GM18505 (cell line): Measurements from ENCODE around the gene SYAP1.

Experiments used
- ATAC-seq: cut with Tn5 transposase; IDR thresholded peaks from one replicate; pipeline ENCODE4 v1.9.1; 2021; ENCODE audit not compliant: unreplicated experiment
- POLR2A ChIP-seq: IDR thresholded peaks from 4 replicates; pipeline ENCODE4 v1.6.1; 2011; ENCODE audit warnings: borderline replicate concordance; ENCODE audit not compliant: insufficient read depth, insufficient read length; ENCODE audit errors: extremely low read depth

SYAP1 gene, protein sequence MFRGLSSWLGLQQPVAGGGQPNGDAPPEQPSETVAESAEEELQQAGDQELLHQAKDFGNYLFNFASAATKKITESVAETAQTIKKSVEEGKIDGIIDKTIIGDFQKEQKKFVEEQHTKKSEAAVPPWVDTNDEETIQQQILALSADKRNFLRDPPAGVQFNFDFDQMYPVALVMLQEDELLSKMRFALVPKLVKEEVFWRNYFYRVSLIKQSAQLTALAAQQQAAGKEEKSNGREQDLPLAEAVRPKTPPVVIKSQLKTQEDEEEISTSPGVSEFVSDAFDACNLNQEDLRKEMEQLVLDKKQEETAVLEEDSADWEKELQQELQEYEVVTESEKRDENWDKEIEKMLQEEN

DNA sequence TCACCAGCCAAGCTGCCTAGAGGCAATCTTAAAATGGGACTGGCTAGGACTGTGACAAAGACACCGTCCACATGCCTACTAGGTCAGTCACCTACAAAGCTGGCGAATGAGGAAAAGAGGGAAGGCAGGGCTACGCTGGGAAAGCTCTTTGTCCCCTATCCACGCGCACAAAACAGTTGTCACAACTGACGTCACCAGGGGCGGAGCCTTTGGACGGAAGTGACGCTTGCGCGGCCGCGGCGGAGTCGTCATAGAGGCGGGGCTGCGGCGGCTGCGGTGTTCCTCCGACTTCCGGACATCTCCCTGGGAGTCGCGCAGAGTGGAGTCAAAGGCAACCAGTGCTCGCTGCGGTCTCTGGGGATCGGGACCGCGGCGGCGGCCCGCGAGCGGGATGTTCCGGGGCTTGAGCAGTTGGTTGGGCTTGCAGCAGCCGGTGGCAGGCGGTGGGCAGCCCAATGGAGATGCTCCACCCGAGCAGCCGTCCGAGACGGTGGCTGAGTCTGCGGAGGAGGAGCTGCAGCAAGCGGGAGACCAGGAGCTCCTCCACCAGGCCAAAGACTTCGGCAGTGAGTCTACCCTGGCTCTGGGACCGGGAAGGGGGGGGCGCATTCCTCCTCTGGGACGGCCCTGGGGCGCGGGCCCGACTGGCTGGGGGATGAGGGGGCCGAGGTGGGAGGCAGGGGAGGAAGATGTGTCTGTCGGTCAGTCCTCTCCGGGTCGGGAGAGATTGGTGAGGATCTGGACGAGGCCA, at the start of gene SYAP1:
Gene SYAP1 (plus strand): TSS at position 279 of the 751 bp plus-strand sequence. CDS start 113 bp downstream, at position 392.
- TF ChIP-seq POLR2A: peak; percentile 95
- peak; percentile 99 for ATAC-seq

DNA sequence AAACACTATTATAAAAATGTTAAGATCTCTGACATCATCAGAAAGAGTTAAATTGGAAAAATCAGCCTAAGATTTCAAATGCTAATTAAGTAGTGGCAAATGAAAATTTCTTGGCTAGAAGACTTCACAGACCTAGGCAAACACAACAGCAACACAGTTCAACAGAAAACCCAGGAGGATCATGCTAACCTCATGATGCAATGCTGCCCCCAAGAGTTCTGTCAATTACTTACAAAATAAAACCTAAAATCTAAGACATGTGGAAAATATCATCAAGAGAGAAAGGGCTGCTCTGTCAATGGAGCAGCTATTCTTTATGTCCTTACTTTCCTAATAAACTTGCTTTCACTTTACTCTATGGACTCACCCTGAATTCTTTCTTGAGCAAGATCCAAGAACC, 48.4 kb upstream of the SYAP1 start:
- ATAC-seq: no peak

DNA sequence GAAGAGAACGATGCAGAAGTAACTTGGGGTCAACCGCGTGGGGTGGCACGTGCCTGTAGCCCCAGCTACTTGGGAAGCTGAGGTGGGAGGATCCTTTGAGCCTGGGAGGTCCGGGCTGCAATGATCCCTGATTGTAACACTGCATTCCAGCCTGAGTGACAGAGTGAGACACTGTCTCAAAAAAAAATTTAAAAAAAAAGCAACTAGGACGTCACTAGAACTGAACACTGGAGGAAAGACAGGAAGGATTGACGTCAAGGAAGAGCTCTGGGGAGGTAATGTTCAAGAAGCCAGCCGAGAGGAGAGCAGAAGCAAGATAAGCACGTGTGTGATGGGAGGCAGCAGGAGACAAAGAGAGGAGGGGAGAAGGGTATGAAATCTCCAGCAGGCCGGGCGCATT, 40.7 kb upstream of the SYAP1 start:
- ATAC-seq: no peak
- no peak for TF ChIP-seq POLR2A

More for the DNA sequence above, 48.4 kb upstream of the SYAP1 start:
- no peak for TF ChIP-seq POLR2A

DNA sequence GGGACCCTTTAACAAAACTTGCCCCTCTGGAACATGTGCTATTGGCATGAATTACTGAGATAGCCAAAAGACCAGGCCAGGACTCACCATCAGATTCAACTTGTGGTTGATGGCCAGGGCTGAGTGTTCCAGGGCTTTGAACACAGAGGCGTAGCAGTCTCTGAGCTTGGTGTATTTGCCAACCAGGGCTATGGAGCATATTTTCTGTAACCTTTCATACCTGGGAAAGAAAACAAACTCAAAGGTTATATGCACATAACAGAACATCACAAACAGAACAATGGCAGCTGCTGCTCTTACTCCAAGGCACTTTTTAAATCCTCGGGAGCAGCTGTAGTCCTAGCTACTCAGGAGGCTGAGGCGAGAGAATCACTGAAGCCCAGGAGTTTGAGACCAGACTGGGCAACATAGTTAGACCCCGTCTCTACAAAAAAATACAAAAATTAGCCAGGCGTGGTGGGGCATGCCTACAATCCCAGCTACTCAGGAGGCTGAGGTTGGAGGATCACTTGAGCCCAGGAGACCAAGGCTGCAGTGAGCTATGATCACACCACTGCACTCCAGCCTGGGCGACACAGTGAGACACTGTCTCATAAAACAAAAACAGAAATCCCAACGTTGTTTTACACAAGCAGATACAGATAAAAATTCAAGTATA, 36.3 kb upstream of the SYAP1 start:
- no peak for ATAC-seq
- TF ChIP-seq POLR2A: no peak

DNA sequence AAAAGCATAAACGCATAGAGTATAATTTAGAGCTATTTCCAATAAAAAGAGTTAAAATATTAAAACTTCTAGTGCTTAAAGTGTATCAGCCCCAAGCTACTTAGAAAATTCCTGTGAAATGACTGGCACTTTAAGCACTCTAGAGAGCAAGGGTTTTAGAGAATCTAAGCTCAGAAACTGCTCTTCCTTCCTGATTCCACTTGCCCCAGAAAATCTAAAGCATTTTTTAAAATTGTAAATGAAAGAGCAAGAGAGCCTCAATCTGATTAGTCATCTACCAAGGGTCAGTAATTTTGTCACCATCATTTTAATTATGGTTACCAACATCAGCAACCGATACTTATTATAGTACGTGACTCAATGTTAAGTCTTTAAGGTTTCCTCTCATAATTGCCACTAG, 31.9 kb upstream of the SYAP1 start:
- no peak for TF ChIP-seq POLR2A
- no peak for ATAC-seq

DNA sequence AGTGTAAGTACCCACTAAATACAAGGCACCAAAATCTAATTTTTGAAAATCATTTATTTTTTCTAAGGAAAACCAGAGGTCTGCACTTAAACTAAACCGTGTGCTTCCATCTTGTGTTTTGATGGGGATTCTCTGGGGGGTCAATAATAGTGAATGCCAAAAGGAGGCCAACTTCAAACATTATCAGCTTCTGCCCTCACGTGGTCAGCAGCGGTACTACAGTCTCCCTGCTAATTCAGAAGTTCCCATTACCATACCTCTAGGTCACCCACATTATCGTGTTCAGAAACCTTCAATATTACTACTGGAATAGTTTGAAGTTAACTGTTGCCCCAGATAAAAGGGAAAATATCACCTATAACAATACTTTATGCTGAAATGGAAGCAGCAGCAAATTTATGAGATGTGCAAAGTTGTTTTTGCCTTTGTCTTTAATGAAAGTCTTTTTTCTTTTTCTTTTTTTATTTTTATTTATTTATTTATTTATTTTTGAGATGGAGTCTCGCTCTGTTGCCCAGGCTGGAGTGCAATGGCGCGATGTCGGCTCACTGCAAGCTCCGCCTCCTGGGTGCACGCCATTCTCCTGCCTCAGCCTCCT, 24.2 kb upstream of the SYAP1 start:
- no peak for TF ChIP-seq POLR2A
- no peak for ATAC-seq

DNA sequence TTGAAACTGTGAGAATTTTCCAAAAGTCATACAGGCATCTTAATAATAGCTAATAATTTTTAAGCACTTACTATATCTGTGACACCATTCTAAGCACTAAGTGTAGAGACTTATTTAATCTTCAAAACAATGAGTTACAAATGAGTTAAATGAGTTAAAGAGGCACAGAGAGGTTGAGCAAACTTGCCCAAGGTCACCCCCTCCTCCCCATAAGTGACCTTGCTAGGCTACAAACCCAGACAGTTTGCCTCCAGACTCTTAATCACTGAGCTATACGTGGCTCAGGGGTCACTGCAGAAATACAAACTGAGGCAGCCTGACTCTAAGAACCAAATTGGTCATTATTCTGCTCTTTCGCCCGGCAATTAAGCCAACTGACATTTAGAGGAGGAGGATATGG, 22.5 kb upstream of the SYAP1 start:
- no peak for TF ChIP-seq POLR2A
- ATAC-seq: no peak

DNA sequence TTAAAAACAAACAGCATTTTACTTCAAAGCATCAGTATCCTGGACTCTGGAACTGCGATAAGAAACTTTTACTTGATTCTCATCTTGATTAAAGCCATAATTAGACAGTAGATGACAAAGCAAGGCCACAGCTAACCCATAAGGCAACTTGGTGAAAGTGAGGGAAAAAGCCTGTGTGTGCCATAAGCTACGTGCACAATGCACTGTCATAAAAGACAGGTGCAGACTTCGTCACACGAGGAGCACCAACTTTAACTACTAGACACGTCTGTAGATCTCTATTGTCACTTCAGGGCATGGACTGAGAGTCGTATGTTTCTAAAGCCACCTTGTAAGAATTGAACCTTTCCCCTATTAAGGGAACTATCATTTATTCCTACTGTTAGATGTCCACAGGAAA, 20.0 kb upstream of the SYAP1 start:
- ATAC-seq: no peak
- no peak for TF ChIP-seq POLR2A

DNA sequence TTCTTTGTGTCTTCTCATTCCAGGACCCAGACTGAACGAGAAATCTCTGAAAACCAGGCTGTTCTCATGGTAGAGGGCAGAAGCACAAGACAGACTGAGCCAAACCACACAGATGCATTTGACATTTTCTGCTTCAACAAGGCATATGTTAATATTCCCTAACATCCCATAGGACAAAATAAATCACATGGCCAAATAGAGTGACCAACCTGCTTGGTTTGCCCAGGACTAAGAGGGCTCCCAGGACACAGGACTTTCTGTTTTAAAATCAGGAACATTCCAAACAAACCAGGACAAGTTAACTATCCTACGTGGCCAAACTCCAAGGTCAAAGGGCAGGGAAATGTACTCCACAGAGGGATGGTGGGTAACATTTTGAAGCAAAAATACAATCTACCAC, 18.7 kb upstream of the SYAP1 start:
- no peak for TF ChIP-seq POLR2A
- no peak for ATAC-seq

DNA sequence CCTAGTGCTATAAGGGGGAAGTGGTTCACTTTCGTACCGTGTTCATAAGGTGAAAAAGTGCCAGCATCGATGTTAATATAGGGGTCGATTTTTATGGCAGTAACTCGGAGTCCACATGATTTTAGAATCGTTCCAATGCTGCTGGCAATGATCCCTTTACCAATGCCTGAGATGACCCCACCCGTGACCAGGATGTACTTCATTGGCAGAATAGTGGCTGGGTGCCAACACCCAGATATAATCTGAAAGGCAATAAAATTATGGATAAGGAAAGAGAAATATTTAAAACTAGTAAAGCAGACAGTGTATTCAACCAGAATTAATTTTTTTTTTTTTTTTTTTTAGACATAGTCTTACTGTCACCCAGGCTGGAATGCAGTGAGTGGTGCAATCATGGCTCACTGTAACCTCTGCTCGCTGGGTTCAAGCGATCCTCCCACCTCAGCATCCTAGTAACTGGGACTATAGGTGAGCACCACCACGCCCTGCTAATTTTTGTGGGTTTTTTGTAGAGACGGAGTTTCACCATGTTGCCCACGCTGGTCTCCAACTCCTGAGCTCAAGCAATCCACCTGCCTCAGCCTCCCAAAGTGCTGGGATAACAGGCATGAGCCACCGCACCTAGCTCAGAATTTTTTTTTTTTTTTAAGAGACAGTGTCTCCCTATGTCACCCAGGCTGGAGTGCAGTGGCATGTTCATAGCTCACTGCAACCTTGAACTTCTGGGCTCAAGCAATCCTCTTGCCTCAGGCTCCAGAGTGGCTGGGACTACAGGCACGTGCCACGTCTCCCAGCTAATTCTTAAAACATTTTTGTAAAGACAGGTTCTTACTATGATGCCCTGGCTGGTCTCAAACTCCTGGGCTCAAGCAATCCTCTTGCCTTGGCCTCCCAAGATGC, 16.5 kb upstream of the SYAP1 start:
- TF ChIP-seq POLR2A: no peak
- ATAC-seq: no peak

DNA sequence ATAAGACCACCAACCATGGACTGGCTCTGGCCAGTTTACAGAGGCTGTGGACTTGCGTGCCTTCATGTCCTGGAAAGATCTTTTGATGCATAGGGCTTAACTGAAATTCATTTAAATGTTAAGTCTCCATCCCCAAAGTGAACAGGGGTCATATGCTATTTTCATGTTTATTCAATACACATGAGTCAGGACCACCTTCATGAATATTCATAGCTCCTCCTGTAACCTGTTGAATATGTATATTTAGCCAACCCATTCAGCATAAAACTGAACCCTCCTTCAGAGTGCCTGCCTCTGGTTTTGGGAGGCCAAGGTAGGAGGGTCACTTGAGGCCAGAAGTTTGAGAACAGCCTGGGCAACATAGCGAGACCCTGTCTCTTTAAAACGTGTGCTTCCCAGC, 14.0 kb upstream of the SYAP1 start:
- ATAC-seq: no peak
- TF ChIP-seq POLR2A: no peak

DNA sequence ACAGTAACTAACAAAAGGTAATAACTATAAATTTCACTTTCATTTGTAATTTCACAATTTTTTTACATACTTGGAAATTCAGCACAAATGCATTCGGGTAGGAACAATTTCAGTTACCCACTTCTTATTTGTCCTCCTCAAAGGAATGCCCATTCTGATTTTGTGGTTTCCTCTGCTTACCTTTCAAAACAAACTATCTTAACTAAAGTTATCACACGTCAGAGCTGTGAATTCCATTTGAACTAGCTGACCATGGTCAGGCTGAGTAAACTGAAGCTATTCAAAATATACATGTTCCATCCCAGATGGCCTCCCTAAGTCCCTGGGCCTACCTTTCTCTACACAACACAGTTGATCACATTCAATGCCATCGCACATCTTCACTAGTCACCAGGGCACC, 11.4 kb upstream of the SYAP1 start:
- ATAC-seq: no peak
- no peak for TF ChIP-seq POLR2A
